HEK293 (cell line): ENCODE data around the gene ZDHHC14.

Source experiments
- HOXD13 ChIP-seq: sonication (generic); formaldehyde crosslinking; IDR thresholded peaks from 2 replicates; pipeline ENCODE4 v1.8.0; 2022; ENCODE audit warnings: missing genetic modification reagents, borderline replicate concordance
- TCF7L2 ChIP-seq: IDR thresholded peaks from 2 replicates; pipeline ENCODE4 v1.6.1; 2011; ENCODE audit warnings: low read depth, mild to moderate bottlenecking, inconsistent platforms, low read length, moderate library complexity, borderline replicate concordance
- ZBTB1 ChIP-seq: fragments of 450-650 bp; formaldehyde crosslinking; IDR thresholded peaks from 2 replicates; pipeline ENCODE4 v1.5.1; 2016; ENCODE audit warnings: missing biosample characterization, missing genetic modification characterization
- ZNF10 ChIP-seq: fragments of 450-650 bp; formaldehyde crosslinking; IDR thresholded peaks from 2 replicates; pipeline ENCODE4 v1.5.1; 2017; ENCODE audit warnings: missing biosample characterization, missing genetic modification characterization
- ZNF302 ChIP-seq: fragments of 450-650 bp; formaldehyde crosslinking; IDR thresholded peaks from 2 replicates; pipeline ENCODE4 v1.5.1; 2016; ENCODE audit warnings: missing biosample characterization, missing genetic modification characterization, low read depth
- ZNF350 ChIP-seq: fragments of 450-650 bp; formaldehyde crosslinking; IDR thresholded peaks from 2 replicates; pipeline ENCODE4 v1.5.0; 2017; ENCODE audit warnings: missing biosample characterization, mild to moderate bottlenecking, missing genetic modification characterization
- ZNF354C ChIP-seq: fragments of 450-650 bp; formaldehyde crosslinking; IDR thresholded peaks from 2 replicates; pipeline ENCODE4 v1.5.1; 2016; ENCODE audit warnings: missing biosample characterization, missing genetic modification characterization, low read depth, borderline replicate concordance
- ZNF830 ChIP-seq: fragments of 450-650 bp; IDR thresholded peaks from 2 replicates; pipeline ENCODE4 v1.5.0; 2018; ENCODE audit warnings: missing biosample characterization, missing genetic modification characterization, low read depth, mild to moderate bottlenecking, moderate library complexity
- ZSCAN16 ChIP-seq: fragments of 450-650 bp; formaldehyde crosslinking; IDR thresholded peaks from 2 replicates; pipeline ENCODE4 v1.5.1; 2016; ENCODE audit warnings: missing biosample characterization, missing genetic modification characterization
- TF ChIP-seq, protein P1 (sequence below): fragments of 450-650 bp; formaldehyde crosslinking; IDR thresholded peaks from 2 replicates; pipeline ENCODE4 v1.5.1; 2016; ENCODE audit warnings: missing biosample characterization, missing genetic modification characterization

DNA sequence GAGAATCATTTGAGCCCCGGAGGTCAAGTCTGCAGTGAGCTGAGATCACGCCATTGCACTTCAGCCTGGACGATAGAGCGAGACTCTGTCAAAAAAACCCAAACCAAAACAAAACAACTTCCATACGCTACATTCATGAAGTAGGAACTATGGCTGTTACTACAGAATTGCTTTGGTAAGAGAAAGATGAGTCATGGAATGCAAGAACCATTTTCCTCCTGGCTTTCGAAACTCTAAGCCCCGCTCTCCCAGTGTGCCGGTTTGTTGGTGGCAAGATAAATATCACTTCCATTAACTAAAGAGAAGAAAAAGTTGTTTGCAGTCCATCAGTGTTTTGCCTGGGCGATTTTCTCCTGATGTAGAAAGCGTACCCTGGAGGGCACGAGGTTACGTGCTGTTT lies 61.3 kb downstream of the ZDHHC14 start:
- TF ChIP-seq ZNF302 (tag by site-specific recombination) (no peak), ZNF354C (tag by site-specific recombination) (no peak), ZBTB1 (tag by site-specific recombination) (no peak), HOXD13 (CRISPR knock-in tag) (no peak), ZNF350 (tag by site-specific recombination) (no peak), ZNF10 (no peak), TCF7L2 (no peak), ZNF830 (tag by site-specific recombination) (no peak), ZSCAN16 (tag by site-specific recombination) (no peak)
- TF ChIP-seq, protein P1, sequence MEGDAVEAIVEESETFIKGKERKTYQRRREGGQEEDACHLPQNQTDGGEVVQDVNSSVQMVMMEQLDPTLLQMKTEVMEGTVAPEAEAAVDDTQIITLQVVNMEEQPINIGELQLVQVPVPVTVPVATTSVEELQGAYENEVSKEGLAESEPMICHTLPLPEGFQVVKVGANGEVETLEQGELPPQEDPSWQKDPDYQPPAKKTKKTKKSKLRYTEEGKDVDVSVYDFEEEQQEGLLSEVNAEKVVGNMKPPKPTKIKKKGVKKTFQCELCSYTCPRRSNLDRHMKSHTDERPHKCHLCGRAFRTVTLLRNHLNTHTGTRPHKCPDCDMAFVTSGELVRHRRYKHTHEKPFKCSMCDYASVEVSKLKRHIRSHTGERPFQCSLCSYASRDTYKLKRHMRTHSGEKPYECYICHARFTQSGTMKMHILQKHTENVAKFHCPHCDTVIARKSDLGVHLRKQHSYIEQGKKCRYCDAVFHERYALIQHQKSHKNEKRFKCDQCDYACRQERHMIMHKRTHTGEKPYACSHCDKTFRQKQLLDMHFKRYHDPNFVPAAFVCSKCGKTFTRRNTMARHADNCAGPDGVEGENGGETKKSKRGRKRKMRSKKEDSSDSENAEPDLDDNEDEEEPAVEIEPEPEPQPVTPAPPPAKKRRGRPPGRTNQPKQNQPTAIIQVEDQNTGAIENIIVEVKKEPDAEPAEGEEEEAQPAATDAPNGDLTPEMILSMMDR (tag by site-specific recombination), result no peak
